SK-N-SH (cell line): Measurements from ENCODE around the gene CDH4.

Experiments used
- EP300 ChIP-seq, 2 experiments: IDR thresholded peaks; 2 replicates each; pipeline versions ENCODE4 v1.4.0 to v1.6.1; 2012; ENCODE audit warnings: borderline replicate concordance in 1 of 2, low read depth in 1 of 2, low read length in 1 of 2
- RCOR1 ChIP-seq: fragments of 150-350 bp; IDR thresholded peaks from 2 replicates; pipeline ENCODE4 v1.6.1; 2017; ENCODE audit warnings: antibody characterized with exemption, low read length
- TF ChIP-seq, protein P1 (sequence below): IDR thresholded peaks from 2 replicates; pipeline ENCODE4 v1.4.0; 2012; ENCODE audit warnings: low read depth
- TF ChIP-seq, protein P2 (sequence below): fragments of 200-600 bp; sonication (generic); IDR thresholded peaks from 2 replicates; pipeline ENCODE4 v1.6.1; 2017; ENCODE audit warnings: antibody characterized with exemption, mild to moderate bottlenecking, moderate library complexity
- TF ChIP-seq, protein P3 (sequence below): fragments of 150-350 bp; IDR thresholded peaks from 2 replicates; pipeline ENCODE4 v1.6.1; 2017; ENCODE audit warnings: antibody characterized with exemption, low read length, low read depth, borderline replicate concordance

- TF ChIP-seq, protein P1, sequence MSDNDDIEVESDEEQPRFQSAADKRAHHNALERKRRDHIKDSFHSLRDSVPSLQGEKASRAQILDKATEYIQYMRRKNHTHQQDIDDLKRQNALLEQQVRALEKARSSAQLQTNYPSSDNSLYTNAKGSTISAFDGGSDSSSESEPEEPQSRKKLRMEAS = no peak
- TF ChIP-seq, protein P2, sequence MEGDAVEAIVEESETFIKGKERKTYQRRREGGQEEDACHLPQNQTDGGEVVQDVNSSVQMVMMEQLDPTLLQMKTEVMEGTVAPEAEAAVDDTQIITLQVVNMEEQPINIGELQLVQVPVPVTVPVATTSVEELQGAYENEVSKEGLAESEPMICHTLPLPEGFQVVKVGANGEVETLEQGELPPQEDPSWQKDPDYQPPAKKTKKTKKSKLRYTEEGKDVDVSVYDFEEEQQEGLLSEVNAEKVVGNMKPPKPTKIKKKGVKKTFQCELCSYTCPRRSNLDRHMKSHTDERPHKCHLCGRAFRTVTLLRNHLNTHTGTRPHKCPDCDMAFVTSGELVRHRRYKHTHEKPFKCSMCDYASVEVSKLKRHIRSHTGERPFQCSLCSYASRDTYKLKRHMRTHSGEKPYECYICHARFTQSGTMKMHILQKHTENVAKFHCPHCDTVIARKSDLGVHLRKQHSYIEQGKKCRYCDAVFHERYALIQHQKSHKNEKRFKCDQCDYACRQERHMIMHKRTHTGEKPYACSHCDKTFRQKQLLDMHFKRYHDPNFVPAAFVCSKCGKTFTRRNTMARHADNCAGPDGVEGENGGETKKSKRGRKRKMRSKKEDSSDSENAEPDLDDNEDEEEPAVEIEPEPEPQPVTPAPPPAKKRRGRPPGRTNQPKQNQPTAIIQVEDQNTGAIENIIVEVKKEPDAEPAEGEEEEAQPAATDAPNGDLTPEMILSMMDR = no peak
- TF ChIP-seq RCOR1 (no peak), EP300 (IDR thresholded peaks at IDR 0.05; ENCODE audit: borderline replicate concordance in 1 of 2, low read depth in 1 of 2, low read length in 1 of 2) (no peak)
- TF ChIP-seq, protein P3, sequence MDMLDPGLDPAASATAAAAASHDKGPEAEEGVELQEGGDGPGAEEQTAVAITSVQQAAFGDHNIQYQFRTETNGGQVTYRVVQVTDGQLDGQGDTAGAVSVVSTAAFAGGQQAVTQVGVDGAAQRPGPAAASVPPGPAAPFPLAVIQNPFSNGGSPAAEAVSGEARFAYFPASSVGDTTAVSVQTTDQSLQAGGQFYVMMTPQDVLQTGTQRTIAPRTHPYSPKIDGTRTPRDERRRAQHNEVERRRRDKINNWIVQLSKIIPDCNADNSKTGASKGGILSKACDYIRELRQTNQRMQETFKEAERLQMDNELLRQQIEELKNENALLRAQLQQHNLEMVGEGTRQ = no peak
These were observed 583.2 kb downstream of the CDH4 start for GRCh38 chr20:61835301-61835700.
